GM13977 (cell line): ENCODE results near the gene EFNA1.

ENCODE experiments used
- DNase-seq: peaks from one replicate; pipeline ENCODE4 v3.0.0; 2012; ENCODE audit warnings: low spot score
- CTCF ChIP-seq: IDR thresholded peaks from 2 replicates; pipeline ENCODE4 v1.5.1; 2012; ENCODE audit warnings: mild to moderate bottlenecking, control low read depth; ENCODE audit not compliant: insufficient read depth; ENCODE audit errors: extremely low read depth, missing control alignments
- in situ Hi-C: fragments of 300-500 bp; cut with MboI; formaldehyde crosslinking; loops from one replicate; pipeline ENCODE4 v1.12.0; 2022; ENCODE audit warnings: low sequenced_read_pairs, low pct_unique_long_range_greater_than_20kb, mixed read lengths, inconsistent platforms; ENCODE audit not compliant: unreplicated experiment

EFNA1 gene

GRCh38 chr1:155179112-155180031 is 51.7 kb downstream of the EFNA1 start:
- DNase-seq, result no peak
- in situ Hi-C loops, result no loop called here
- TF ChIP-seq CTCF, result no peak

DNA sequence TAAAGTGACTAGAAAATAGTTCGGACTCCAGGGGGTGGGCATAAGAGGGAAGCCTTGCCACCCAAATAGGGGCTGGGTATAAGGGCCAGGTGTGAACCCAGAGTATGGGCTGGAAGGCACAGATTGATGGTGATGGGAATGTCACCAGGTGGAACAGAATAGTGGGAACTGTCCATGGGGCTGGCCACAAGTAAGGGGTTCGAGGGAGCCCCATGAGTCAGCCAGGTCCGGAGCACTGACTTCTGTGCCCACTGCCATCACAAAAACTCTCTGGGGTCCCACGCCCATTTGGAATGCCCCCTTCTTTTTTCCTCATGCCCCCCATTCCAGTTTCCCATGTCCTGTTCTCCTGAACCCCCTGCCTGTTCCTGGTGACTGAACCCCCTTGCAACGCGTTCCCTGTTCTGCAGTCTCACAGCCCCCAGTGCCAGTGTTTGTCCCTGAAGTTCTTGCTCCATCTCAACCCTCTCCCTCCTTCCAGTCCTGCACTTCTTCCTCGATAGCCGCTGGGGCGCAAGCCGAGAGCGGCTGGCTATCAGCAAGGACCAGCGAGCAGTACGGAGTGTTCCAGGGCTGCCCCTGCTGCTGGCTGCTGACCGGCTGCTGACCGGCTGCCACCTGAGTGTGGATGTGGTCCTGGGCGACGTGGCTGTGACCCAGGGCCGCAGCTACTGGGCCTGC is 53.8 kb downstream of the EFNA1 start:
- DNase-seq, result no peak
- in situ Hi-C loops, result no loop called here
- TF ChIP-seq CTCF, result no peak

DNA sequence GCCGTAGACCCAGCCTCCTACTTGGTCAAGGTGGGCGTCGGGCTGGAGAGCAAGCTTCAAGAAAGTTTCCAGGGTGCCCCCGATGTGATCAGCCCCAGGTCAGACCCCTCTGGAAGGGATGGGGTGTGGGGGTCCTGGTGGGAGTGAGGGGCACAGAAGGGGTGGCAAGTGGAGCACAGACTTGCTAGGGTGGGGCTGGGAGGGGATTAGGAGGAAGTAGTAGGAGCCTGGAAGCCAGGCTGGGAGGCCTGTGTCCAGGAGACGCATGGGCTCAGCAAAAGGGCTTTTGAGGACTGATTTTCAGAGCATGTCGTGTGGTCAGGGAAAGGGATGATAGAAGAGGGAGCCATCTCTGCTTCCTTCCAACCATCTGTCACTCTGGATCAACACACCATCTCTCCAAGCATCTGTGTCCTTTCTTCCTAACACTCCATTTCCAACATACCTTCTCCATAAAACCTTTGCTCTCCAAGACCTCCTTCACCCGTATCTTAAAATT is 54.4 kb downstream of the EFNA1 start:
- DNase-seq, result no peak
- in situ Hi-C loops, result no loop called here
- TF ChIP-seq CTCF, result no peak

DNA sequence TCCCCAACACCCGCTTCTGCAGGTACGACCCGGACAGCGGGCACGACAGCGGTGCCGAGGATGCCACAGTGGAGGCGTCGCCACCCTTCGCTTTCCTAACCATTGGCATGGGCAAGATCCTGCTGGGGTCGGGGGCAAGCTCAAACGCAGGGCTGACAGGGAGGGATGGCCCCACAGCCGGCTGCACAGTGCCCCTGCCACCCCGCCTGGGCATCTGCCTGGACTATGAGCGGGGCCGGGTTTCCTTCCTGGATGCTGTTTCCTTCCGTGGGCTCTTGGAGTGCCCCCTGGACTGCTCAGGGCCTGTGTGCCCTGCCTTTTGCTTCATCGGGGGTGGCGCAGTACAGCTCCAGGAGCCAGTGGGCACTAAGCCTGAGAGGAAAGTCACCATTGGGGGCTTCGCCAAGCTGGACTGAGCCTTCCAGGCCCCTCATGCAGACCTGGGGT is 56.1 kb downstream of the EFNA1 start:
- in situ Hi-C loops, result no loop called here
- no peak for DNase-seq

DNA sequence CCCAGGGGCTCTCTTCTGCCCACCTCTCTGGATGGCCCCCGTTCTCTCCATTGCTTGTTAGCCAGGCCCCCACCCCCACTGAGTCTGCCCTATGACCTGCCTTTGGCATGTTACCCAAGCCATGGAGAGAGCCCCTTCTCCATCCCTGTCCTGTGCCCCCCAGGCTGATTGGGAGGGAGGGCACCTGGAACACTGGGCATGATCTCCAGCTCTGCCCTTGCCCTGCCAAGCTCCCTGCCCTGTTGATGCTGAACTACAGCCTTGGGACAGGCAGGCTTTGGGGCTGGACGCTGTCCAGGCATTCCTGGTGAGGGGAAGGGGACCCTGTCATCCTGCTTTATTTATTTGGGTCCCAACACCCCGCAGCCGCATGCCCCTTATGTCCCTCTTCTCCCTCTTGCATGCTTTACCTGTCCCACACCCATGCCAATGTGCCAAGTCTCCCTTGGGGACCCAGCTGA is 56.7 kb downstream of the EFNA1 start:
- DNase-seq, result no peak

More for the DNA sequence above, 56.1 kb downstream of the EFNA1 start:
- TF ChIP-seq CTCF, result no peak

More for the DNA sequence above, 56.7 kb downstream of the EFNA1 start:
- TF ChIP-seq CTCF, result no peak
- in situ Hi-C loops, result no loop called here
